ENCODE results near the gene TMEM134.

GRCh38 chr11:67429722-67430121 is 39.3 kb downstream of the TMEM134 start:
- TF ChIP-seq CTCF (IDR thresholded peaks at IDR 0.05) (no peak), POLR2A (IDR thresholded peaks at IDR 0.05) (no peak)

All from esophagus squamous epithelium (tissue), 4 donors.